Suprapubic skin (tissue), 4 donors: ENCODE results near the gene SBSN. TPM values are rescaled to one million over a fixed set of nuclear protein-coding genes. Genes with fewer than 3 reads are reported as not detected.

ENCODE experiments used
- DNase-seq, 2 donors: peaks; one replicate each; pipeline ENCODE4 v3.0.0-alpha.2; 2019; ENCODE audit warnings: low spot score in 2 of 2
- H3K27ac ChIP-seq: fragments of 200-600 bp; sonication (generic); one replicate; pipeline ENCODE4 v1.5.1; 2019
- H3K27me3 ChIP-seq: fragments of 200-600 bp; sonication (generic); one replicate; pipeline ENCODE4 v1.5.1; 2019
- H3K36me3 ChIP-seq: fragments of 200-600 bp; sonication (generic); one replicate; pipeline ENCODE4 v1.5.1; 2019
- H3K4me1 ChIP-seq: fragments of 200-600 bp; sonication (generic); one replicate; pipeline ENCODE4 v1.5.1; 2019
- H3K4me3 ChIP-seq: fragments of 200-600 bp; sonication (generic); one replicate; pipeline ENCODE4 v1.5.1; 2019; ENCODE audit warnings: mild to moderate bottlenecking
- H3K9me3 ChIP-seq: fragments of 200-600 bp; sonication (generic); one replicate; pipeline ENCODE4 v1.5.1; 2019
- EP300 ChIP-seq: sonication (generic); formaldehyde crosslinking; IDR thresholded peaks from one replicate; pipeline ENCODE4 v1.6.1; 2017; ENCODE audit warnings: antibody characterized with exemption
- POLR2A ChIP-seq, 2 donors: fragments of 450-650 bp; IDR thresholded peaks; one replicate each; pipeline ENCODE4 v1.6.1; 2017; ENCODE audit warnings: antibody characterized with exemption in 2 of 2, mild to moderate bottlenecking in 2 of 2, moderate library complexity in 2 of 2
- POLR2AphosphoS5 ChIP-seq, 3 donors: sonication (generic); formaldehyde crosslinking; IDR thresholded peaks; one replicate each; pipeline ENCODE4 v1.6.1; 2017; ENCODE audit warnings: antibody characterized with exemption in 3 of 3
- WGBS: methylation state at CpG from one replicate; pipeline ENCODE4 v1.1.5; 2018; 5-methylcytosine and 5-hydroxymethylcytosine counted together
- total RNA-seq, 4 donors: library from RNA; depleted of rRNA; stranded (reverse); fragments of >200 nt; gene quantifications; one replicate each; pipeline ENCODE4 v1.1.0, GENCODE V29; 2016
- TF ChIP-seq, protein P1 (sequence below), 2 donors: fragments of 200-600 bp in 1 of 2; fragments of 450-650 bp in 1 of 2; sonication (generic) in 1 of 2; IDR thresholded peaks; one replicate each; pipeline ENCODE4 v1.5.1; 2016 to 2019; ENCODE audit warnings: antibody characterized with exemption in 2 of 2, mild to moderate bottlenecking in 1 of 2, moderate library complexity in 1 of 2

The SBSN gene, protein sequence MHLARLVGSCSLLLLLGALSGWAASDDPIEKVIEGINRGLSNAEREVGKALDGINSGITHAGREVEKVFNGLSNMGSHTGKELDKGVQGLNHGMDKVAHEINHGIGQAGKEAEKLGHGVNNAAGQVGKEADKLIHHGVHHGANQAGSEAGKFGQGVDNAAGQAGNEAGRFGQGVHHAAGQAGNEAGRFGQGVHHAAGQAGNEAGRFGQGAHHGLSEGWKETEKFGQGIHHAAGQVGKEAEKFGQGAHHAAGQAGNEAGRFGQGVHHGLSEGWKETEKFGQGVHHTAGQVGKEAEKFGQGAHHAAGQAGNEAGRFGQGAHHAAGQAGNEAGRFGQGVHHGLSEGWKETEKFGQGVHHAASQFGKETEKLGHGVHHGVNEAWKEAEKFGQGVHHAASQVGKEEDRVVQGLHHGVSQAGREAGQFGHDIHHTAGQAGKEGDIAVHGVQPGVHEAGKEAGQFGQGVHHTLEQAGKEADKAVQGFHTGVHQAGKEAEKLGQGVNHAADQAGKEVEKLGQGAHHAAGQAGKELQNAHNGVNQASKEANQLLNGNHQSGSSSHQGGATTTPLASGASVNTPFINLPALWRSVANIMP
- total RNA-seq, result 1,000 to 10,000 TPM in 3 of 4 donors, 100 to 1,000 TPM in 1; 308 to 1,594 (median 1,430) TPM

DNA sequence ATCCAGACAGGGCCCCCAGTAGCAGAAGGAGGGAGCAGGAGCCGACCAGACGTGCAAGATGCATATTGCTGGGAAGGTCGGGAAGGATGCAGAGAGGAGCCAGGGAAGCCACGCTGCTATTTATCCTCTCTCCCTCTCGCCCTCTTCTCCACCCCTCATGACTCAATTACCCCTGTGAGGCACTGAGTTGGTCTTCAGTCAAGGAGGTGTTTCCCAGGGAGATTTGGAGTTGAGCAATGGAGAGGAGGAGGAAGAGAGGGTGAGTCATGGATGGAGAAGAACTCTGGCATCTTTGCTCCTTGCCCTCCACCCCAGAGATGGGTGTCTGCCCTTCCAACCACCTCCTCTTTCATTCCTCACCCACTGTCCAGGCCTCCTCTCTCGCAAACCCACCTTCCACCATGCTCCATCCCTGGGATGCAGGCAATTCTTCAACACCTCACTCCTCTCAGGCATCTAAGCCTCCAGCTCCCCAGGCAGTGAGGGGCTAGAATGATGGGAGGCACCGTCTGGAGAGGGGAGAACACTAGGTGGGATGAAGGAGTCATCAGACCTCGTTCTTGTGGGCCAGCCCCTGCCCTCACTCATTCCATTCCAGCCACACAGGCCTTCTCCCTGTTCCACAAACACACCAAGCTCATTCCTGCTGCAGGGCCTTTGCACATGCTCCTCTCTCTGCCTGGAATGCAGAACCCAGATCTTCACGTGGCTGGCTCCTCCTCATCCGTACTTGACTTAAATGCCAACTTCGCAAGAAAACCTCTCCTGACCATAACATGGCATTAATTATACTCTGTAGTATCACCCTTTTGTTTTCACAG lies at the start of gene SBSN:
Gene SBSN, minus strand, starts transcription at position 94 of the 821 bp plus-strand sequence. Its CDS starts 30 bp downstream, at position 64.
- Histone ChIP-seq H3K27ac (peak within 1 kb of the TSS; percentile 70), H3K9me3 (no peaks in the 10 kb centered on the region), H3K4me1 (peaks cover 24% of the 10 kb centered on the region), H3K4me3 (peak within 1 kb of the TSS; percentile 29), H3K27me3 (peaks cover 60% of the 10 kb centered on the region), H3K36me3 (no peaks in the 10 kb centered on the region)
- WGBS, result 64% methylated on average over 11 of the region's 11 CpGs
- no peak for DNase-seq
- TF ChIP-seq, protein P1, sequence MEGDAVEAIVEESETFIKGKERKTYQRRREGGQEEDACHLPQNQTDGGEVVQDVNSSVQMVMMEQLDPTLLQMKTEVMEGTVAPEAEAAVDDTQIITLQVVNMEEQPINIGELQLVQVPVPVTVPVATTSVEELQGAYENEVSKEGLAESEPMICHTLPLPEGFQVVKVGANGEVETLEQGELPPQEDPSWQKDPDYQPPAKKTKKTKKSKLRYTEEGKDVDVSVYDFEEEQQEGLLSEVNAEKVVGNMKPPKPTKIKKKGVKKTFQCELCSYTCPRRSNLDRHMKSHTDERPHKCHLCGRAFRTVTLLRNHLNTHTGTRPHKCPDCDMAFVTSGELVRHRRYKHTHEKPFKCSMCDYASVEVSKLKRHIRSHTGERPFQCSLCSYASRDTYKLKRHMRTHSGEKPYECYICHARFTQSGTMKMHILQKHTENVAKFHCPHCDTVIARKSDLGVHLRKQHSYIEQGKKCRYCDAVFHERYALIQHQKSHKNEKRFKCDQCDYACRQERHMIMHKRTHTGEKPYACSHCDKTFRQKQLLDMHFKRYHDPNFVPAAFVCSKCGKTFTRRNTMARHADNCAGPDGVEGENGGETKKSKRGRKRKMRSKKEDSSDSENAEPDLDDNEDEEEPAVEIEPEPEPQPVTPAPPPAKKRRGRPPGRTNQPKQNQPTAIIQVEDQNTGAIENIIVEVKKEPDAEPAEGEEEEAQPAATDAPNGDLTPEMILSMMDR (IDR thresholded peaks at IDR 0.05), result no peak
- no peak for TF ChIP-seq POLR2A (IDR thresholded peaks at IDR 0.05)
- TF ChIP-seq EP300, result no peak
- TF ChIP-seq POLR2AphosphoS5 (IDR thresholded peaks at IDR 0.05), result no peak

DNA sequence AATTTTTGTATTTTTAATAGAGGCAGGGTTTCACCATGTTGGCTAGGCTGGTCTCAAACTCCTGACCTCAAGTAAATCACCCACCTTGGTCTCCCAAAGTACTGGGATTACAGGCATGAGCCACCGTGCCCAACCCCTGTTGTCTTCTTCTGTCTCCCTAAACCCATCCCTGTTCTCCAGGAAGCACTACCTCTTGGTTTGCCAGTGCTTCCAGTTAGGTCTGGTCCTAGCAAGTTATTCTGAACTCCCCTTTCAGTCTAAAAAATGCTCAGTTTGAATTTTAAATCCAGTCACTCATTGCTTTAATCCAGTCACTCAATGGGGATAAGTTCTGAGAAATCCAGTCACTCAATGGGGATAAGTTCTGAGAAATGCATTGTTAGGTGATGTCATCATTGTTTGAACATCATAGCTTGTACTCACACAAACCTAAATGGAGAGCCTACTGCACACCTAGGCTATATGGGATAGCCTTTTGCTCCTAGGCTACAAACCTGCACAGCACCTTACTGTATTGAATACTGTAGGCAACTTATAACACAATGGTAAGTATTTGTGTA lies 43.4 kb upstream of the SBSN start:
- DNase-seq, result no peak
- peaks cover 4% of the 10 kb centered on the region for H3K9me3 ChIP-seq
- H3K27me3 ChIP-seq, result no peaks in the 10 kb centered on the region
- no peaks in the 10 kb centered on the region for H3K36me3 ChIP-seq
- TF ChIP-seq, protein P1 (IDR thresholded peaks at IDR 0.05), result no peak
- TF ChIP-seq POLR2AphosphoS5 (IDR thresholded peaks at IDR 0.05) (no peak), POLR2A (IDR thresholded peaks at IDR 0.05) (no peak), EP300 (no peak)
- no peak overlapping the region for H3K4me3 ChIP-seq
- 86% methylated on average over 1 of the region's 1 CpG for WGBS
- H3K27ac ChIP-seq, result no peak overlapping the region
- no peaks in the 10 kb centered on the region for H3K4me1 ChIP-seq

DNA sequence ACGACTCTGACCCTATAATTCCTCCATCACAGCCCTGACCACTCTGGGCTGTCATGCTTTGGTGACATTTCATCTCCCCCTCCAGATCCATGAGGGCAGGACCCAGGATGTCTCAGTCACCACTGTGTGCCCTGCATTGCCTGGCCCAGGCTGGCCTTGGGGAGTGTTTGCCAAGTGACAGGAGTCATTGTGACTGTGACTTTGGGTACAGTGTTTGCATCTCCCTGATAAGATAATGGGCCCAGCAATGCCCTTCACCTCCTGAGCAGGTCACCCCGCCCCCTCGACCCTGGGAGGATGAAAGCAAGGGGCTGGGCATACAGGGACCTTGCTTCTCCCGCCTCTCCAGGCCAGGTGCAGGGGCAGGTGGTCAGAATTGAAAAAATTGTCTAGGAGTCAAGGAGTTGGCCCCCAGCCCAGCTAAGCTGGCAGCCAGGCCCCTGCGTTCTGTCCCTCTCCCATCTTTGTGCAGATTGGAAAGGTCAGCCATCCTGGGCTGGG lies 41.2 kb upstream of the SBSN start:
- Histone ChIP-seq H3K4me3 (no peak overlapping the region), H3K9me3 (no peaks in the 10 kb centered on the region), H3K27me3 (peaks cover 12% of the 10 kb centered on the region), H3K36me3 (no peaks in the 10 kb centered on the region), H3K4me1 (no peaks in the 10 kb centered on the region), H3K27ac (no peak overlapping the region)
- no peak for DNase-seq
- no peak for TF ChIP-seq POLR2AphosphoS5 (IDR thresholded peaks at IDR 0.05)
- TF ChIP-seq, protein P1 (IDR thresholded peaks at IDR 0.05), result no peak
- TF ChIP-seq EP300, result no peak
- no peak for TF ChIP-seq POLR2A (IDR thresholded peaks at IDR 0.05)
- 73% methylated on average over 5 of the region's 5 CpGs for WGBS

DNA sequence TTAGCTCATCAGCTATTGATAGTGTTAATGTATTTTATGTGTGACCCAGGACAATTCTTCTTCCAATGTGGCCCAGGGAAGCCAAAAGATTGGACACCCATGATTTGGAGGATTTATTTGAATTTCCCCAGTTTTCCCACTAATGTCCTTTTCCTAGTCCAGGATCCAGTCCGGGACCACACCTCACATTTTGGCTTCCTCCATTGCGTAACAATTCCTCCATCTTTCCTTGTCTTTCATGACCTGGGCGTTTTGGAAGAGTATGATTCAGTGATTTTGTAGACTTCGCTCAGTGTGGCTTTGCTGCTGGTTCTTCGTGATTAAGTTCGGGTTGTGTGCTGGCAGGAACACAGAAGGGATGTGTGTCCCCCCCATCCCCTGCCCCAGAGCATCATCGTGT lies 38.6 kb upstream of the SBSN start:
- H3K9me3 ChIP-seq, result no peaks in the 10 kb centered on the region
- whole genome bisulfite sequencing, result 79% methylated on average over 7 of the region's 7 CpGs
- no peak overlapping the region for H3K27ac ChIP-seq
- no peak for DNase-seq
- H3K4me1 ChIP-seq, result no peaks in the 10 kb centered on the region
- TF ChIP-seq POLR2AphosphoS5 (IDR thresholded peaks at IDR 0.05) (no peak), POLR2A (IDR thresholded peaks at IDR 0.05) (no peak), EP300 (no peak)
- TF ChIP-seq, protein P1 (IDR thresholded peaks at IDR 0.05), result no peak
- H3K27me3 ChIP-seq, result peaks cover 32% of the 10 kb centered on the region
- H3K36me3 ChIP-seq, result no peaks in the 10 kb centered on the region
- H3K4me3 ChIP-seq, result no peak overlapping the region
